HG03558 (cell line): ENCODE results near the gene PALM2AKAP2.

Source experiments
- ATAC-seq: cut with Tn5 transposase; IDR thresholded peaks from one replicate; pipeline ENCODE4 v1.9.1; 2021; ENCODE audit warnings: moderate number of reproducible peaks; ENCODE audit not compliant: unreplicated experiment; ENCODE audit errors: extremely low read depth

The PALM2AKAP2 gene

DNA sequence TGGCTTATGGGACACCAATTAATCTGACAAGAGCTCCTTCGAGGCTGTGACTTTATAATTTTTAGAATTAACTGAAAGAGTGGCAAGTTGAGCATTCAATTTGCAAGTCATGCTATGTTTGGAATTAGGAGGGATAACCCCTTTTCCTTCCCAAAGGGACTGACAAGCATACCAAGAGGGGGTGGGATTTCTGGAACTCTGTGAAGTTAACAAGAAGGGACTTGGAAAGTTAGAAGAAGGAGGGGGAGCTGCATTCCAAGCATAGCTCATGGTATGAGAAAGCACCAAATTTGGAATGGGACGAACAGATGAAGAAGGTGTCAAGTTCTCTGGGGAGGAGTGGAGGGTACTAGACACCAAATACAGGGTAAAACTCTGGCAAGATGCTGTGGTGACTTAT is 8.9 kb upstream of the PALM2AKAP2 start:
- ATAC-seq: no peak

- no peak for ATAC-seq
Measured at GRCh38 chr9:109771796-109772531, 8.0 kb upstream of the PALM2AKAP2 start.

- ATAC-seq: no peak
Measured at GRCh38 chr9:109775516-109775915, 4.5 kb upstream of the PALM2AKAP2 start.

GRCh38 chr9:109776391-109776790 is 3.6 kb upstream of the PALM2AKAP2 start:
- no peak for ATAC-seq

GRCh38 chr9:109780453-109781033 is 545 bp downstream of the PALM2AKAP2 start:
- ATAC-seq: no peak

DNA sequence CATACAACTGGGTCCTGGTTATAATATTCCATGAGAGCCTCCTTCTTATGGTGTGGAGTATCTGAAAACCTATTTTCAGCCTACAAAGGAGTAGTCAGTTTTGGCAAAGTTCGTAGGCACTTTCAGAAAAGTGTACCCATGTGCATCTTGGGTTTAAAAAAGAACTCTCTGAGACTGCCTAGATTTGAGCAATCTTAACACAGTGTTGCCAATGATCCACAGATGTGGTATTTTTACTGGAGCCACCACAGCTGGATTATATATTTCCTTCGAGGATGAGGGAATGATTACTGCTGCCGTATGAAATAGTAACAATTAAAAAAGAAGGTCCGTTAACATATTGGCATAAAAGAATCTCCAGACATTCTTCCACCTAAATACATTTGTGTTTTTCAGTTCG is 1.1 kb downstream of the PALM2AKAP2 start:
- no peak for ATAC-seq

- ATAC-seq: no peak
Measured at GRCh38 chr9:109781541-109782197, 1.7 kb downstream of the PALM2AKAP2 start.

- ATAC-seq: no peak
Measured at GRCh38 chr9:109787735-109788134, 7.7 kb downstream of the PALM2AKAP2 start.

GRCh38 chr9:109789556-109789955 is 9.6 kb downstream of the PALM2AKAP2 start:
- no peak for ATAC-seq

DNA sequence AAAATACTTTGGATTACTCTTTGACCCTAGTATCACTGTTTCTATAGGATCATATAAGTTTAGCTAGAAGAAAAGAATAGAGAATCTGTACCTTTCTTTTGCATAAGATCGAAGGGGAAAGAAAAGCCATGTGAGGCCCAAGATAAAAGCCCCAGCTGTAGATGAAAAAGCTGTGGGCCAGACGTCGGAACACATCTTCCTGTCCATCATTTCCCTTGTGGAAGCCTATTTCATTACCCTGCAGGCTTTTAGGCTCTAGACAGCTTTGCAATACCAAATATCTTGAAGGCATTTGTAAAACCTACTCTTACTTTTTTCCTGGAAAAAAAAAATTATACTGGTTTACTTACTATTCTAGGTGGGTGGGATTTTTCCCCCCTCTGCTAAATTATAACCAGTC is 10.0 kb downstream of the PALM2AKAP2 start:
- ATAC-seq: no peak

- no peak for ATAC-seq
Measured at GRCh38 chr9:109791003-109791677, 11.1 kb downstream of the PALM2AKAP2 start.

- no peak for ATAC-seq
Measured at GRCh38 chr9:109791747-109792146, 11.7 kb downstream of the PALM2AKAP2 start.

DNA sequence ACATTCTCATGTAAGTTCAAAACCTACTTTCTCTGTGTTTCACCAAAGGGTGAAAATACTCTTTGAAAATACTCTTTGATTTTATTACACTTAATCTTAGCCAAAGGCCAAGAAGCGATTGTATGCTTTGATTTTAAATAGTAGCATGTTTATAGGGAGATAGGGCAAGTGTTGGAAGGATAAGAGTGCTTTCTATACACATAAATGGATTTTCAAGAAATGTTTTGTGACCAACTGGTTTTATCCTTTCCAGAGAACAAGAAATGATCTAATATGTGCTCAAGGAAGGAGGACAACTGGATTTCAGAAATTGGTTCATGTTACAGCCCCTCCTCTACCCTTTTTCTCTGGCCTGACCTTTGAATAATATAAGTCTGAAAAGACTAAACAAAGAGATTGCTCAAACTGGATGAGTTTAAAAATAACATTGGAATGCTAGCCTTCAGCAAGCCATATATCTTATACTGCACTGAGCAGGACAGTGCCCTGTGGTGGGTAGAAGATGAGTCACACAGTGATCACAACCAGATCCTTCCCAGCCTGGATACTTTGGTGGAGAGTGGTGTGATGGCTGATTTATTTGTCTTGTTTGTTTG is 13.1 kb downstream of the PALM2AKAP2 start:
- no peak for ATAC-seq

DNA sequence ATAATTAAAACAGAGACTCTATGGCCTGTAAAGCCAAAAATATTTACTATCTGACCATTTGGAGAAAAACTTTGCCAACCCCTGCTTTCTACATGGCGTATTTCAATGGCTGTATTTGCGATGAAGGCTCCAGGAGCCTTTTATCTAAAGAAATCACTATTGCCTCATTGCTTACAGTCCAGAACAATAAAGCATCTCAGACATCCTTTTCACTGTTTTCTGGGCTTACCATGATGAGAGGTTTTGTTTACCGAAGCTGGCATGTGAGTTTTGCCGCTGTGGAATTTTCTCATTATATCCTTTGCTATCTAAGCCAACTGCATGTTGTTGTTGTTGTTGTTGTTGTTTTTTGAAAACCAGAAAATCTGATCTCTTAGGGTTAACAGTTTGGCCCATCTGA is 13.9 kb downstream of the PALM2AKAP2 start:
- ATAC-seq: no peak

DNA sequence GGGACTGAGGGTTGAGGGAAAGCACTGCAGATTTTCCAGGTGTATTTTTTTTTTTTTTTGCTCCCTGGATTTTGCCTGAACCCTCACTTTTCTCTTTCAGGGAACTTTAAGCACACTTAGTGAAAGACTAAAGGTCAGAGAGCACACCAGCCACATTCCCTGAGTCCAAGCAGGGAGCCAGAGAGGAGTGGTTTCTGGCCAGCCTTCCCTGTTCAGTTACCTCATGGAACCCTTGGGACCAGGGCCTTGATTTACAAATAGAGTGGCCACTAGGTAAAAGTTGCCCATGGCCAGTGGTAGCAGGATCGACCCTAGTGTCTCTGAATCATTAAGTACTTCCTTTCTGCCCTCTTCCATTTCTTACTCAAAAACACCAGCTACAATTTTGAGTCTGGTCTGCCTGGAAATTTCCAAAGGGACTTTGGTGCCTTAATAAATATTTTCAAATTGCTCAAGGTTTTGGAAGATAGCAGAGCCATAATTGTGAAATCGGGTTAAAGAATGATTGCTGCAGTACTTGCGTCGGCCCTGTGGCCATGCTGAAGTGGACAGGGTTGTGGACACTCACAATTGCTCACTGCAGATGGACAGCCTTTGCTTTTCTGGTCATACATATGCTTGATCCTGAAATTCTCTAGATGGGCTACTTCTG is 14.5 kb downstream of the PALM2AKAP2 start:
- ATAC-seq: no peak

DNA sequence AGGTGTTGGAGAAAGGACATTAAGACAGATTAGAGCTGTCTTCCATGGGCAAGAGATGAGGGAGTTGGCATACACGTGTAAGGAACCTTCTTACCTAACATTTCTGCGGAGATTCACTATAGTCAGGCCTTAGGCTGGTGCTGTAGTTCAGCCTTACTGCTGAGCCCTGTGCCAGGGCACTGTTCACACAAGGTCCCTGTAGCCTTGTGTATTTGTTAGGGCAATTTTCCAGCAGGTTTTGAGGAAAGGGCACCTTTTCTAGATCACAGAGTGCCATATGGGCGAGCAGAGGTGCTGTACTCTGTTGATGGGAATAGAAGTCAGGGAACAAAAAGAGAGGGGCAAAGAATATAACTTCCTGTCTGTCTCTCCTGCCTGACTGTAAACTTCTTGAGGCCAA is 15.6 kb downstream of the PALM2AKAP2 start:
- no peak for ATAC-seq

DNA sequence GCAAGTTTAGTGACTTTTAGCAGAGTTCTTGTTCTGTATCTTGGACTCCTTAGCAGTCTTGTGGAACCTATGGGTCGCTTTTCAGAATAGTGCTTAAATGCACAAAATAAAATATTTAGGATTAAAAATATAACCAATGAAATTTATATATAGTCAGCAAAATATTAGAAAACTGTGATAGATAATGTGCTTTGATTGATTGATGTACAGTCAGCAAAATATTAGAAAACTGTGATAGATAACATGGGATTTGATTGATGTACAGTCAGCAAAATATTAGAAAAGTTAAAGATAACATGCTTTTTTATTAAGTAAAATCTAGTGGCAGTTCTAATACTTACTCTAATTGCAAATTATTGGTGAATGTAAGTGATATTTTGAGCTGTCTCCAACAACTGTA is 16.1 kb downstream of the PALM2AKAP2 start:
- no peak for ATAC-seq

DNA sequence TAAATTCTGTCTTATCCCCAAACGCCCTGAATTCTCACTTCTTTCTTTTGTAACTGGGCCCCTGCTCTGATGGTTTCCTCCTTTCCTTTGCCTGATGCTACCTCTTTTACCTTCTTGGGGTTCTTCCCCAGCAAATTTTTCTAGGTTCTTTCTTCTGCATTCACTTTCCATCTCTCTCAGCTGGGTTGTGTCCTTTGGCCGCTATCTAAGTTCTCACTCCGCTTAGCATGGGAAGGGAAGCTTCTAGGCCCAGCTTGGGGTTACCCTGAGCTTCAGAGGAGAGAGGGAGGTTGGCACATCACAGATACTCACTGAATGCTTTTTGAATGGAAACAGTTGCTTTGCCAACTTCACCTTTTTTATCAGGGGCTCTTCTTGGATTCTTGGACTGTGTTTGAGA is 17.0 kb downstream of the PALM2AKAP2 start:
- ATAC-seq: no peak

- ATAC-seq: no peak
Measured at GRCh38 chr9:109797509-109797908, 17.5 kb downstream of the PALM2AKAP2 start.

DNA sequence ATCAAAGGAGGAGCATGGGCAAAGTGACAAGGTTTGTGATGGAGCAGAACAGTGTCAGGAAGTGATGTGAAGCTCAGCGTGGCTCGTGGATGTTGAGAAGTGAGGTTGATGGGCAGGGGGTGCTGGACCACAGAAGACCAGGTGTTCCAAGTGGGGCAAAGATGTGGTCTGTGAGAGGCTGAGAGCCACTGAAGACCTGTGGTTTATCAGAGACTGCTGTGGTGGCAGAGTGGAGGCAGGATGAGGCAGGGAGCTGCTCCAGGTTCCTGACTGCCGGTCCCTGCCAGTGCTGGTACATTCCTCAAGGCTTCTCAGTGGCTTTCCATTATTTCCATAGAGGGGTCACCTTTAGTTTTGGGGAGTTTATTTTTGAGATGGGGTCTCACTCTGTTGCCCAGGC is 19.1 kb downstream of the PALM2AKAP2 start:
- no peak for ATAC-seq
